Measurements from ENCODE around the gene PRPF40B. TPM values are rescaled to one million over a fixed set of nuclear protein-coding genes. Genes with fewer than 3 reads are reported as not detected.

The PRPF40B gene
- total and polyA plus RNA-seq, 9 of the 15 experiments (the other 6 are each of a cell fraction or from before 2014, with no cell fraction given) = 0.55 to 10.6 (median 4.8) TPM

- TF ChIP-seq HES1 (IDR thresholded peaks at IDR 0.05; ENCODE audit: low read depth) = 0 out of 2 replicates have a peak, but pooled peaks have one; percentile 32
- no peak for TF ChIP-seq MCM5 (IDR thresholded peaks at IDR 0.05; ENCODE audit: low read depth)
- TF ChIP-seq SP1 (CRISPR knock-in tag; IDR thresholded peaks at IDR 0.05) = peak; percentile 28; the same call in 1 of the 2 replicates
- no peak for TF ChIP-seq SRSF1 (IDR thresholded peaks at IDR 0.05; ENCODE audit: low read depth, low read length)
- no peak for TF ChIP-seq ZNF165 (CRISPR knock-in tag; IDR thresholded peaks at IDR 0.05; ENCODE audit: borderline replicate concordance)
- no peak for TF ChIP-seq PCBP1 (IDR thresholded peaks at IDR 0.05; ENCODE audit: low read depth, low read length, poor library complexity, severe bottlenecking)
- TF ChIP-seq TCF7L2 (IDR thresholded peaks at IDR 0.05; ENCODE audit: low read depth, low read length) = no peak
- TF ChIP-seq ZNF140 (CRISPR knock-in tag; IDR thresholded peaks at IDR 0.05) = no peak
- TF ChIP-seq RBM22 (IDR thresholded peaks at IDR 0.05; ENCODE audit: low read depth, low read length, poor library complexity, severe bottlenecking) = no peak
- TF ChIP-seq AFF1 (IDR thresholded peaks at IDR 0.05; ENCODE audit: low read depth in 1 of 2, partially characterized antibody in 2 of 2) = peak in 1 of 2 experiments; percentile 68
- no peak for TF ChIP-seq MCM7 (IDR thresholded peaks at IDR 0.05)
- 0 out of 2 replicates have a peak, but pooled peaks have one; percentile 7 for TF ChIP-seq ATF7 (IDR thresholded peaks at IDR 0.05)
- no peak for TF ChIP-seq ZNF121 (CRISPR knock-in tag; conservative IDR thresholded peaks at IDR 0.05)
- TF ChIP-seq ZNF589 (CRISPR knock-in tag; IDR thresholded peaks at IDR 0.05; ENCODE audit: low read depth) = peak; percentile 43; the same call in 1 of the 2 replicates
- no peak for TF ChIP-seq RBM39 (optimal IDR thresholded peaks at IDR 0.05; ENCODE audit: low read depth, low read length)
- no peak for TF ChIP-seq NFIX (CRISPR knock-in tag; IDR thresholded peaks at IDR 0.05; ENCODE audit: low read depth)
- TF ChIP-seq ZMIZ1 (IDR thresholded peaks at IDR 0.05; ENCODE audit: low read depth in 2 of 2, low read length in 2 of 2) = no peak
- TF ChIP-seq ZNF696 (CRISPR knock-in tag; conservative IDR thresholded peaks at IDR 0.05) = no peak
- no peak for TF ChIP-seq HMGN3 (IDR thresholded peaks at IDR 0.05; ENCODE audit: borderline replicate concordance, extremely low read depth, insufficient read length, low read depth, low read length)
- no peak for TF ChIP-seq SRSF9 (IDR thresholded peaks at IDR 0.05; ENCODE audit: borderline replicate concordance, low read depth, low read length)
- no peak for TF ChIP-seq CC2D1A (IDR thresholded peaks at IDR 0.05)
Observed at GRCh38 chr12:49622501-49623141, 740 bp upstream of the PRPF40B start (continued).

All from K562 (cell line).